ENCODE results near the gene SORBS2. TPM values are rescaled to one million over a fixed set of nuclear protein-coding genes. Genes with fewer than 3 reads are reported as not detected.

The SORBS2 gene
- total RNA-seq, 1 donor from 2014 or later = 20.0 TPM

- no peak for DNase-seq (ENCODE audit: low spot score)
- peaks cover 4% of the 10 kb centered on the region for H3K36me3 Mint-ChIP-seq (ENCODE audit: low read depth, unreplicated experiment)
- no peak overlapping the region for H3K4me3 Mint-ChIP-seq (ENCODE audit: unreplicated experiment)
- no peaks in the 10 kb centered on the region for H3K27me3 Mint-ChIP-seq (ENCODE audit: unreplicated experiment)
- no peaks in the 10 kb centered on the region for H3K9me3 Mint-ChIP-seq (ENCODE audit: unreplicated experiment)
- no peak for TF ChIP-seq CTCF (IDR thresholded peaks at IDR 0.05; ENCODE audit: unreplicated experiment)
- no peaks in the 10 kb centered on the region for H3K4me1 Mint-ChIP-seq (ENCODE audit: unreplicated experiment)
- H3K27ac Mint-ChIP-seq (ENCODE audit: unreplicated experiment) = no peak overlapping the region
These were observed 34.0 kb upstream of the SORBS2 start for GRCh38 chr4:185845966-185846365.

GRCh38 chr4:185841451-185841850 is 29.5 kb upstream of the SORBS2 start:
- TF ChIP-seq CTCF (IDR thresholded peaks at IDR 0.05; ENCODE audit: unreplicated experiment) = no peak
- no peak for DNase-seq (ENCODE audit: low spot score)
- H3K9me3 Mint-ChIP-seq (ENCODE audit: unreplicated experiment) = no peaks in the 10 kb centered on the region
- peaks cover 8% of the 10 kb centered on the region for H3K4me1 Mint-ChIP-seq (ENCODE audit: unreplicated experiment)
- no peak overlapping the region for H3K27ac Mint-ChIP-seq (ENCODE audit: unreplicated experiment)
- H3K4me3 Mint-ChIP-seq (ENCODE audit: unreplicated experiment) = no peak overlapping the region
- H3K36me3 Mint-ChIP-seq (ENCODE audit: low read depth, unreplicated experiment) = no peaks in the 10 kb centered on the region
- no peaks in the 10 kb centered on the region for H3K27me3 Mint-ChIP-seq (ENCODE audit: unreplicated experiment)

DNA sequence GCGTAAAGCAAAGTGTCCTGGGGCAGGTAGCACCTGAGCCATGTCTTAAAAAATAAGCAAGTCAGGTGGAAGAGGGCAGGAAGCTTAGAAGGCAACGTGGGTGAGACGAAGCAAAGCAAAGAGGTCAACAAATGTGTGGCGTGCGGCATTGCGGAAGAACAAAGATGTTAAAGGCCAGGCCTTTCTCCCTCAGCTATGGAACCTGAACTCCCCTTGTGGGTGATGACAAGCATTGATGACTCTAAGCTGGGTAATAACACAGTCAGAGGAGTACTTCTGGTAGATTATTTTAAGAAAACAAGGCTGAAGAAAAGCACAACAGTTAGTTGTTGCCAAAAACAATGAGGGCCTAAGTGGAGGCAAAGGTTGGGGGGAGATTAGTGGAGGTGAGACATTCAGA is 29.0 kb upstream of the SORBS2 start:
- peaks cover 8% of the 10 kb centered on the region for H3K4me1 Mint-ChIP-seq (ENCODE audit: unreplicated experiment)
- no peak overlapping the region for H3K27ac Mint-ChIP-seq (ENCODE audit: unreplicated experiment)
- no peak for DNase-seq (ENCODE audit: low spot score)
- H3K9me3 Mint-ChIP-seq (ENCODE audit: unreplicated experiment) = no peaks in the 10 kb centered on the region
- no peaks in the 10 kb centered on the region for H3K27me3 Mint-ChIP-seq (ENCODE audit: unreplicated experiment)
- H3K4me3 Mint-ChIP-seq (ENCODE audit: unreplicated experiment) = no peak overlapping the region
- H3K36me3 Mint-ChIP-seq (ENCODE audit: low read depth, unreplicated experiment) = no peaks in the 10 kb centered on the region
- TF ChIP-seq CTCF (IDR thresholded peaks at IDR 0.05; ENCODE audit: unreplicated experiment) = no peak

DNA sequence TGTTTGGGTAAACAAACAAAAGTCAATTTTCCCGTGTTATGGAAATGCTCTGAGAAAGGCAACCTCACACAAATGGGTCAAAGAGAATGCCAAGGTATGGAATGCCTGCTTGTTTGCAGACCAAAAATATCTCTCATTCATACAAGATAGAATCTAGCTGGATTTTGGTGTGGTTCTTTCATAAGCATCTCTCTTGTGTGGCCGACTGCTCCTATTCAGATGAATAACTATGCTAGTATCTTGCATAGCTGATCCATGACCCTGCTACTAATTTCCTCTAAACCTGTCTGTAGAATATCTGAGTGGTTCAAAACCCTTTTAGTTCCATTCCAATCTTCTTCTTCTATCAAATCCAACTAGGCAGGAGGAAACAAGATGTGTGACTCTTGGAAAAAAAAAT is 28.2 kb upstream of the SORBS2 start:
- Mint-ChIP-seq H3K9me3 (ENCODE audit: unreplicated experiment) (no peaks in the 10 kb centered on the region), H3K4me1 (ENCODE audit: unreplicated experiment) (peaks cover 8% of the 10 kb centered on the region), H3K36me3 (ENCODE audit: low read depth, unreplicated experiment) (no peaks in the 10 kb centered on the region), H3K27me3 (ENCODE audit: unreplicated experiment) (no peaks in the 10 kb centered on the region), H3K4me3 (ENCODE audit: unreplicated experiment) (no peak overlapping the region), H3K27ac (ENCODE audit: unreplicated experiment) (no peak overlapping the region)
- no peak for TF ChIP-seq CTCF (IDR thresholded peaks at IDR 0.05; ENCODE audit: unreplicated experiment)
- no peak for DNase-seq (ENCODE audit: low spot score)

DNA sequence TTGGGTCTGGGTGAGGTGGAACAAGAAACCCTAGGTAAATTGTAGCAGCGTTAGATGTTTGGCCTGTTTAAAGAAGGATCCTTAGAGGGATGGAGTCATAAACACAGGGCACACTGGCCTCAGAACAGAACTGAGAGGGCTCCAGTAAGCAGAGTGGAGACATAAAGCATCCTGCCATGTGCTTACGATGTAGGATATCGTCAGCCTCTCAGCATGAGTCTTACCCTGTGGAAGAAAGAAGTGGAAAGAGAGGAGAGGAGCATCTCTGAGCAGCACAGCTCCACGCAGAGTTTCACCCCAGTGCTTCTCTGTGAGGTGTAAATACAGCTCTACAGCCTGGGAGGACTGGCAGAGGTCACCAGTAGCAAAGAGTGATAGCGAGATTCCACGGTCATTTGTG is 27.8 kb upstream of the SORBS2 start:
- no peak for TF ChIP-seq CTCF (IDR thresholded peaks at IDR 0.05; ENCODE audit: unreplicated experiment)
- Mint-ChIP-seq H3K36me3 (ENCODE audit: low read depth, unreplicated experiment) (no peaks in the 10 kb centered on the region), H3K4me3 (ENCODE audit: unreplicated experiment) (no peak overlapping the region), H3K4me1 (ENCODE audit: unreplicated experiment) (peaks cover 8% of the 10 kb centered on the region), H3K9me3 (ENCODE audit: unreplicated experiment) (no peaks in the 10 kb centered on the region), H3K27ac (ENCODE audit: unreplicated experiment) (no peak overlapping the region), H3K27me3 (ENCODE audit: unreplicated experiment) (no peaks in the 10 kb centered on the region)
- DNase-seq (ENCODE audit: low spot score) = no peak

Data from endothelial cell (in vitro differentiated cells).